ENCODE measurements around the gene SLC22A6.

Gene SLC22A6

GRCh38 chr11:62984451-62984991, at the start of gene SLC22A6:
Gene SLC22A6 (minus strand): TSS chr11:62984967. CDS start chr11:62984690, 277 bp downstream.
- no peak for DNase-seq

- no peak for DNase-seq
Observed at GRCh38 chr11:63032457-63032856, 47.7 kb upstream of the SLC22A6 start.

- DNase-seq: peak; percentile 90
Observed at GRCh38 chr11:63023841-63024648, 39.3 kb upstream of the SLC22A6 start.

GRCh38 chr11:63023222-63023814, 38.6 kb upstream of the SLC22A6 start:
- no peak for DNase-seq

GRCh38 chr11:63022441-63022840, 37.7 kb upstream of the SLC22A6 start:
- DNase-seq: peak; percentile 6

GRCh38 chr11:63020671-63021291, 36.0 kb upstream of the SLC22A6 start:
- DNase-seq: peak; percentile 46

GRCh38 chr11:63019506-63019905, 34.7 kb upstream of the SLC22A6 start:
- no peak for DNase-seq

GRCh38 chr11:63017306-63017974, 32.7 kb upstream of the SLC22A6 start:
- DNase-seq: no peak

- no peak for DNase-seq
Observed at GRCh38 chr11:63015521-63016215, 30.9 kb upstream of the SLC22A6 start, which contains the start of gene SLC22A8. Gene SLC22A8 (minus strand): TSS chr11:63015841. CDS start chr11:63014958, 883 bp downstream.

GRCh38 chr11:63014408-63015055, 29.8 kb upstream of the SLC22A6 start:
- DNase-seq: no peak

- DNase-seq: no peak
Observed at GRCh38 chr11:63012839-63013238, 28.1 kb upstream of the SLC22A6 start.

GRCh38 chr11:63012430-63012829, 27.7 kb upstream of the SLC22A6 start:
- DNase-seq: no peak

- no peak for DNase-seq
Observed at GRCh38 chr11:63010934-63011439, 26.2 kb upstream of the SLC22A6 start.

- peak; percentile 11 for DNase-seq
Observed at GRCh38 chr11:63007920-63008319, 23.2 kb upstream of the SLC22A6 start.

GRCh38 chr11:63001456-63001855, 16.7 kb upstream of the SLC22A6 start:
- no peak for DNase-seq

- DNase-seq: no peak
Observed at GRCh38 chr11:62999649-63000048, 14.9 kb upstream of the SLC22A6 start.

GRCh38 chr11:62999156-62999555, 14.4 kb upstream of the SLC22A6 start:
- no peak for DNase-seq

- DNase-seq: no peak
Observed at GRCh38 chr11:62996271-62996670, 11.5 kb upstream of the SLC22A6 start.

- no peak for DNase-seq
Observed at GRCh38 chr11:62994775-62995174, 10.0 kb upstream of the SLC22A6 start.

- no peak for DNase-seq
Observed at GRCh38 chr11:62988276-62988675, 3.5 kb upstream of the SLC22A6 start.

GRCh38 chr11:62985041-62985750, 429 bp upstream of the SLC22A6 start:
- DNase-seq: no peak
